HUES48 (cell line): ENCODE data around the gene PCGF3.
"Not testable (repeated sequence)": the region's sequence is repeated elsewhere in the genome, so short reads cannot be mapped to it uniquely, and the experiment has no call there.

Experiments used
- H3K27ac ChIP-seq: one replicate; pipeline ENCODE4 v1.7.0; 2013; ENCODE audit warnings: low read depth, low read length, inconsistent platforms
- H3K27me3 ChIP-seq: 2 replicates; pipeline ENCODE4 v1.6.1; 2013; ENCODE audit warnings: mild to moderate bottlenecking, low read length; ENCODE audit not compliant: control insufficient read depth, insufficient read depth
- H3K36me3 ChIP-seq: 2 replicates; pipeline ENCODE4 v1.6.1; 2013; ENCODE audit warnings: low read length; ENCODE audit not compliant: control insufficient read depth, insufficient read depth
- H3K4me1 ChIP-seq: 2 replicates; pipeline ENCODE4 v1.6.1; 2013; ENCODE audit warnings: mild to moderate bottlenecking, low read length; ENCODE audit not compliant: control insufficient read depth, insufficient read depth
- H3K4me3 ChIP-seq: 2 replicates; pipeline ENCODE4 v1.5.1; 2013; ENCODE audit warnings: mild to moderate bottlenecking, low read depth, low read length
- H3K9ac ChIP-seq: 2 replicates; pipeline ENCODE4 v1.6.1; 2013; ENCODE audit warnings: mild to moderate bottlenecking, low read depth, low read length, moderate library complexity
- H3K9me3 ChIP-seq: 2 replicates; pipeline ENCODE4 v1.6.1; 2013; ENCODE audit warnings: low read length; ENCODE audit not compliant: control insufficient read depth, insufficient read depth

Gene PCGF3

GRCh38 chr4:772776-773175, 67.1 kb downstream of the PCGF3 start:
- H3K9me3 ChIP-seq = no peaks in the 10 kb centered on the region
- H3K27ac ChIP-seq = no peak overlapping the region
- no peak overlapping the region for H3K9ac ChIP-seq
- H3K27me3 ChIP-seq = no peaks in the 10 kb centered on the region
- H3K4me1 ChIP-seq = no peaks in the 10 kb centered on the region
- H3K36me3 ChIP-seq = peaks cover 84% of the 10 kb centered on the region
- H3K4me3 ChIP-seq = no peak overlapping the region

- H3K27me3 ChIP-seq = no peaks in the 10 kb centered on the region
- H3K9me3 ChIP-seq = no peaks in the 10 kb centered on the region
- H3K4me1 ChIP-seq = no peaks in the 10 kb centered on the region
- no peak overlapping the region for H3K4me3 ChIP-seq
- H3K27ac ChIP-seq = no peak overlapping the region
- peaks cover 84% of the 10 kb centered on the region for H3K36me3 ChIP-seq
- no peak overlapping the region for H3K9ac ChIP-seq
Measured at GRCh38 chr4:773214-773613, 67.6 kb downstream of the PCGF3 start.

- not testable (repeated sequence) for H3K4me3 ChIP-seq, H3K27me3 ChIP-seq, H3K9me3 ChIP-seq, H3K4me1 ChIP-seq, H3K9ac ChIP-seq, H3K27ac ChIP-seq
- peaks cover 83% of the 10 kb centered on the region for H3K36me3 ChIP-seq
Measured at GRCh38 chr4:774419-775092, 68.9 kb downstream of the PCGF3 start.

GRCh38 chr4:775485-775884, 69.9 kb downstream of the PCGF3 start:
- not testable (repeated sequence) for H3K4me3 ChIP-seq, H3K4me1 ChIP-seq, H3K9ac ChIP-seq, H3K27me3 ChIP-seq, H3K27ac ChIP-seq, H3K9me3 ChIP-seq
- peaks cover 82% of the 10 kb centered on the region for H3K36me3 ChIP-seq

- no peak overlapping the region for H3K4me3 ChIP-seq
- H3K4me1 ChIP-seq = no peaks in the 10 kb centered on the region; the same call in 1 of the 2 replicates
- H3K9ac ChIP-seq = no peak overlapping the region
- H3K27ac ChIP-seq = no peak overlapping the region
- H3K27me3 ChIP-seq = no peaks in the 10 kb centered on the region
- no peaks in the 10 kb centered on the region for H3K9me3 ChIP-seq
- H3K36me3 ChIP-seq = peaks cover 74% of the 10 kb centered on the region
Measured at GRCh38 chr4:776743-777441, 71.3 kb downstream of the PCGF3 start.

- Histone ChIP-seq H3K4me1 (peaks cover 5% of the 10 kb centered on the region), H3K27ac (no peak overlapping the region), H3K9ac (no peak overlapping the region), H3K4me3 (no peak overlapping the region), H3K36me3 (peaks cover 71% of the 10 kb centered on the region), H3K9me3 (no peaks in the 10 kb centered on the region), H3K27me3 (no peaks in the 10 kb centered on the region)
Measured at GRCh38 chr4:777520-778262, 72.1 kb downstream of the PCGF3 start.

- Histone ChIP-seq H3K36me3 (peaks cover 57% of the 10 kb centered on the region), H3K4me3 (no peak overlapping the region)
Measured at GRCh38 chr4:779555-779954, 73.9 kb downstream of the PCGF3 start.

GRCh38 chr4:780255-780654, 74.6 kb downstream of the PCGF3 start:
- H3K4me3 ChIP-seq = peak overlapping the region; percentile 96
- not testable (repeated sequence) for H3K27ac ChIP-seq, H3K9me3 ChIP-seq
- peaks cover 51% of the 10 kb centered on the region for H3K36me3 ChIP-seq
- peak overlapping the region; percentile 98 for H3K9ac ChIP-seq
- peaks cover 14% of the 10 kb centered on the region for H3K4me1 ChIP-seq
- H3K27me3 ChIP-seq = peaks cover 24% of the 10 kb centered on the region

More at GRCh38 chr4:779555-779954, 73.9 kb downstream of the PCGF3 start:
- no peak overlapping the region for H3K27ac ChIP-seq
- no peaks in the 10 kb centered on the region for H3K9me3 ChIP-seq
- peaks cover 7% of the 10 kb centered on the region for H3K4me1 ChIP-seq
- no peak overlapping the region for H3K9ac ChIP-seq
- H3K27me3 ChIP-seq = peaks cover 17% of the 10 kb centered on the region

GRCh38 chr4:780716-781492, 75.3 kb downstream of the PCGF3 start:
- Histone ChIP-seq H3K27ac (peak overlapping the region; percentile 98), H3K4me3 (peak overlapping the region; percentile 96), H3K4me1 (peaks cover 17% of the 10 kb centered on the region), H3K9me3 (no peaks in the 10 kb centered on the region), H3K27me3 (peaks cover 31% of the 10 kb centered on the region), H3K9ac (peak overlapping the region; percentile 98), H3K36me3 (peaks cover 44% of the 10 kb centered on the region)

- peak overlapping the region; percentile 96 for H3K4me3 ChIP-seq
- H3K9ac ChIP-seq = peak overlapping the region; percentile 98
- peaks cover 17% of the 10 kb centered on the region for H3K4me1 ChIP-seq
- H3K9me3 ChIP-seq = no peaks in the 10 kb centered on the region
- H3K27ac ChIP-seq = peak overlapping the region; percentile 98
- peaks cover 38% of the 10 kb centered on the region for H3K27me3 ChIP-seq
- H3K36me3 ChIP-seq = peaks cover 39% of the 10 kb centered on the region
Measured at GRCh38 chr4:781493-782216, 76.0 kb downstream of the PCGF3 start.
